HCT116 (cell line): ENCODE results near the gene CCDC39. TPM values are rescaled to one million over a fixed set of nuclear protein-coding genes. Genes with fewer than 3 reads are reported as not detected.

Experiments used
- ATAC-seq: fragments of 200-7000 bp; cut with Tn5 transposase; 2 replicates; pipeline ENCODE4 v1.9.1; 2020; ENCODE audit warnings: mild to moderate bottlenecking, moderate library complexity
- BruUV-seq: library from RNA; stranded (reverse); fragments of 400-500 nt; replicated peaks from 2 replicates; lab custom pipeline; 2021; lab: Mats Ljungman, UMichigan
- CTCF ChIA-PET: fragments of 300-600 bp; sonication (Branson Sonifier 250); formaldehyde crosslinking; loops from one replicate; lab custom pipeline; 2021; ENCODE audit warnings: antibody characterized with exemption; lab: Charles Lee
- POLR2A ChIA-PET: fragments of 300-600, 350-600 bp; sonication (Branson Sonifier 250); formaldehyde crosslinking; loops from one replicate; lab custom pipeline; 2021; ENCODE audit warnings: antibody characterized with exemption; lab: Charles Lee
- RAD21 ChIA-PET, 2 experiments: fragments of 300-600 bp; sonication (Branson Sonifier 250); formaldehyde crosslinking; loops; one replicate each; lab custom pipeline; 2023; ENCODE audit warnings: low total read pairs in 2 of 2; ENCODE audit not compliant: uncharacterized antibody in 2 of 2, unreplicated experiment in 2 of 2, low non-redundant PET in 1 of 2; lab: Charles Lee
- DNase-seq: peaks from one replicate; pipeline ENCODE4 v3.0.0-alpha.2; 2010; ENCODE audit warnings: low read depth, low spot score
- H2AFZ ChIP-seq: fragments of 200-600 bp; shearing (Covaris generic), sonication (generic); 2 replicates; pipeline ENCODE4 v1.6.1; 2017; ENCODE audit warnings: low read depth, mixed run types, mixed read lengths, antibody characterized with exemption, low read length; ENCODE audit not compliant: poor library complexity, severe bottlenecking
- H3K27ac ChIP-seq: 2 replicates; pipeline ENCODE4 v1.5.1; 2012; ENCODE audit warnings: low read depth, low read length
- H3K27me3 ChIP-seq: fragments of 200-600 bp; sonication (generic); 2 replicates; pipeline ENCODE4 v1.6.1; 2016; ENCODE audit warnings: mixed run types, low read length, mixed read lengths; ENCODE audit not compliant: insufficient read depth
- H3K36me3 ChIP-seq, 2 experiments: fragments of 200-500 bp in 1 of 2; fragments of 200-600 bp in 1 of 2; sonication (Bioruptor generic) in 1 of 2; sonication (generic) in 1 of 2; 2 replicates each; pipeline versions ENCODE4 v1.5.1 to v1.6.1; 2014 to 2016; ENCODE audit warnings: low read length in 2 of 2, inconsistent platforms in 1 of 2, mixed read lengths in 1 of 2, mixed run types in 1 of 2; ENCODE audit not compliant: insufficient read depth in 2 of 2, control insufficient read depth in 1 of 2
- H3K4me1 ChIP-seq, 2 experiments: fragments of 200-600 bp in 1 of 2; sonication (generic) in 1 of 2; 2 replicates each; pipeline versions ENCODE4 v1.5.1 to v1.6.1; 2012 to 2017; ENCODE audit warnings: low read length in 2 of 2, inconsistent platforms in 1 of 2, mild to moderate bottlenecking in 1 of 2, mixed read lengths in 1 of 2, mixed run types in 1 of 2, moderate library complexity in 1 of 2; ENCODE audit not compliant: insufficient read depth in 2 of 2, control insufficient read depth in 1 of 2
- H3K4me2 ChIP-seq: fragments of 200-600 bp; sonication (generic); 2 replicates; pipeline ENCODE4 v1.6.1; 2017; ENCODE audit warnings: mixed run types, low read length, mixed read lengths
- H3K4me3 ChIP-seq, 2 experiments: fragments of 200-600 bp in 1 of 2; sonication (generic) in 1 of 2; replicated peaks in 1 of 2; 2 replicates each; pipeline ENCODE4 v1.5.1; 2011 to 2016; ENCODE audit warnings: low read length in 2 of 2, control low read depth in 1 of 2, low read depth in 1 of 2, mild to moderate bottlenecking in 1 of 2, mixed read lengths in 1 of 2, mixed run types in 1 of 2
- H3K79me2 ChIP-seq: fragments of 200-600 bp; sonication (generic); 2 replicates; pipeline ENCODE4 v1.6.1; 2017; ENCODE audit warnings: mild to moderate bottlenecking, mixed run types, low read length, moderate library complexity, mixed read lengths; ENCODE audit not compliant: insufficient read depth
- H3K9ac ChIP-seq: fragments of 200-600 bp; sonication (generic); 2 replicates; pipeline ENCODE4 v1.6.1; 2016; ENCODE audit warnings: low read length, mixed read lengths
- H3K9me2 ChIP-seq: fragments of 200-600 bp; sonication (generic), shearing (Covaris generic); 2 replicates; pipeline ENCODE4 v1.6.1; 2017; ENCODE audit warnings: mixed run types, mild to moderate bottlenecking, moderate library complexity; ENCODE audit not compliant: insufficient read depth
- H3K9me3 ChIP-seq, 2 experiments: fragments of 200-500 bp in 1 of 2; fragments of 200-600 bp in 1 of 2; sonication (Bioruptor generic) in 1 of 2; sonication (generic) in 1 of 2; 2 replicates each; pipeline ENCODE4 v1.6.1; 2014 to 2017; ENCODE audit warnings: low read length in 2 of 2, mixed read lengths in 2 of 2, inconsistent platforms in 1 of 2, low read depth in 1 of 2, mild to moderate bottlenecking in 1 of 2, mixed run types in 1 of 2, moderate library complexity in 1 of 2; ENCODE audit not compliant: control insufficient read depth in 1 of 2, insufficient read depth in 1 of 2
- H4K20me1 ChIP-seq: fragments of 200-600 bp; sonication (generic), shearing (Covaris generic); 2 replicates; pipeline ENCODE4 v1.6.1; 2017; ENCODE audit warnings: mixed run types, mild to moderate bottlenecking, moderate library complexity; ENCODE audit not compliant: insufficient read depth
- CBX3 ChIP-seq: IDR thresholded peaks from 2 replicates; pipeline ENCODE4 v1.6.1; 2012; ENCODE audit warnings: low read depth
- CEBPB ChIP-seq: IDR thresholded peaks from 2 replicates; pipeline ENCODE4 v1.6.1; 2012; ENCODE audit warnings: low read depth
- EGR1 ChIP-seq: IDR thresholded peaks from 2 replicates; pipeline ENCODE4 v1.6.1; 2012; ENCODE audit warnings: low read depth
- ELF1 ChIP-seq: IDR thresholded peaks from 2 replicates; pipeline ENCODE4 v1.6.1; 2012; ENCODE audit warnings: low read depth, borderline replicate concordance
- EZH2 ChIP-seq: fragments of 200-600 bp; sonication (generic); IDR thresholded peaks from 2 replicates; pipeline ENCODE4 v1.6.1; 2017; ENCODE audit warnings: antibody characterized with exemption, mixed run types
- FOSL1 ChIP-seq: IDR thresholded peaks from 2 replicates; pipeline ENCODE4 v1.6.1; 2012; ENCODE audit warnings: low read depth
- REST ChIP-seq: IDR thresholded peaks from 2 replicates; pipeline ENCODE4 v1.6.1; 2012; ENCODE audit warnings: low read depth
- SIN3A ChIP-seq: IDR thresholded peaks from 2 replicates; pipeline ENCODE4 v1.6.1; 2012; ENCODE audit warnings: low read depth
- SP1 ChIP-seq: IDR thresholded peaks from 2 replicates; pipeline ENCODE4 v1.6.1; 2012; ENCODE audit warnings: low read depth
- SRF ChIP-seq: IDR thresholded peaks from 2 replicates; pipeline ENCODE4 v1.6.1; 2012; ENCODE audit warnings: low read depth
- TCF7L2 ChIP-seq: IDR thresholded peaks from 2 replicates; pipeline ENCODE4 v1.7.0; 2011; ENCODE audit warnings: borderline replicate concordance, inconsistent platforms; ENCODE audit not compliant: insufficient read depth, insufficient read length; ENCODE audit errors: extremely low read depth
- YY1 ChIP-seq: IDR thresholded peaks from 2 replicates; pipeline ENCODE4 v1.6.1; 2011; ENCODE audit warnings: low read length, low read depth, moderate library complexity, mild to moderate bottlenecking; ENCODE audit not compliant: insufficient replicate concordance; ENCODE audit errors: extremely low read depth
- intact Hi-C: fragments of 100-400 bp; cut with micrococcal nuclease; formaldehyde crosslinking; loops from 2 replicates; pipeline ENCODE4 v1.10.0; 2022
- total RNA-seq: library from RNA; stranded (reverse); gene quantifications from one replicate; pipeline ENCODE4 v1.2.1, GENCODE V29; 2021; ENCODE audit not compliant: unreplicated experiment
- TF ChIP-seq, protein P1 (sequence below): IDR thresholded peaks from 2 replicates; pipeline ENCODE4 v1.6.1; 2011; ENCODE audit warnings: mild to moderate bottlenecking, low read length, moderate library complexity; ENCODE audit not compliant: insufficient replicate concordance; ENCODE audit errors: extremely low read depth
- TF ChIP-seq, protein P2 (sequence below): IDR thresholded peaks from 2 replicates; pipeline ENCODE4 v1.6.1; 2012

Gene CCDC39
- total RNA-seq, 1 experiment from 2014 or later: not detected

DNA sequence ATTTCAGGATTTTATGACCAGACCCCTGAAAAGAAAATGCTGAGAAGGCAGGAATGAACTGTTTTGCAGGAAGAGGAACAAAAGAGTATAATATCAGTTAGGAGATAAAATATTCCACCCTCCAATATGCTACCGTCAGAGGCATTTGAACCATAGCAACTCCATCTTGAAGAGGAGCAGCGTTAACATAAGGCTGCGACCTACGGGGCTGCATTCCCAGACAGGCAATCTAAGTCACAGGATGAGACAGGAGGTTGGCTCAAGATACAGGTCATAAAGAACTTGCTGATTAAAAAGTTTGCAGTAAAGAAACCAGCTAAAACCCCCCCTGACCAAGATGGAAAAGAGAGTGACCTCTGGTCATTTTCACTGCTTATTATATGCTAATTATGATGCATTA, 22.9 kb downstream of the CCDC39 start:
- no peak for DNase-seq
- intact Hi-C loops: no loop called here
- Histone ChIP-seq H3K4me3 (no peak overlapping the region), H3K79me2 (no peaks in the 10 kb centered on the region), H4K20me1 (no peaks in the 10 kb centered on the region), H2AFZ (no peak overlapping the region)
- POLR2A ChIA-PET: no interaction called here
- TF ChIP-seq EGR1 (no peak), REST (no peak), EZH2 (no peak), SIN3A (no peak), CBX3 (no peak), TCF7L2 (no peak), FOSL1 (no peak), ELF1 (no peak), YY1 (no peak), SRF (no peak), SP1 (no peak), CEBPB (no peak)
- TF ChIP-seq, protein P1, sequence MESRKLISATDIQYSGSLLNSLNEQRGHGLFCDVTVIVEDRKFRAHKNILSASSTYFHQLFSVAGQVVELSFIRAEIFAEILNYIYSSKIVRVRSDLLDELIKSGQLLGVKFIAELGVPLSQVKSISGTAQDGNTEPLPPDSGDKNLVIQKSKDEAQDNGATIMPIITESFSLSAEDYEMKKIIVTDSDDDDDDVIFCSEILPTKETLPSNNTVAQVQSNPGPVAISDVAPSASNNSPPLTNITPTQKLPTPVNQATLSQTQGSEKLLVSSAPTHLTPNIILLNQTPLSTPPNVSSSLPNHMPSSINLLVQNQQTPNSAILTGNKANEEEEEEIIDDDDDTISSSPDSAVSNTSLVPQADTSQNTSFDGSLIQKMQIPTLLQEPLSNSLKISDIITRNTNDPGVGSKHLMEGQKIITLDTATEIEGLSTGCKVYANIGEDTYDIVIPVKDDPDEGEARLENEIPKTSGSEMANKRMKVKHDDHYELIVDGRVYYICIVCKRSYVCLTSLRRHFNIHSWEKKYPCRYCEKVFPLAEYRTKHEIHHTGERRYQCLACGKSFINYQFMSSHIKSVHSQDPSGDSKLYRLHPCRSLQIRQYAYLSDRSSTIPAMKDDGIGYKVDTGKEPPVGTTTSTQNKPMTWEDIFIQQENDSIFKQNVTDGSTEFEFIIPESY: no peak
- TF ChIP-seq, protein P2, sequence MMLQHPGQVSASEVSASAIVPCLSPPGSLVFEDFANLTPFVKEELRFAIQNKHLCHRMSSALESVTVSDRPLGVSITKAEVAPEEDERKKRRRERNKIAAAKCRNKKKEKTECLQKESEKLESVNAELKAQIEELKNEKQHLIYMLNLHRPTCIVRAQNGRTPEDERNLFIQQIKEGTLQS: no peak
- TF ChIP-seq, all 23 proteins: peak for 0
- Histone ChIP-seq H3K9me3 (no peaks in the 10 kb centered on the region), H3K9ac (no peak overlapping the region), H3K36me3 (no peaks in the 10 kb centered on the region), H3K4me1 (no peaks in the 10 kb centered on the region), H3K27me3 (0 out of 2 replicates have a peak, but pooled peaks cover 16% of the 10 kb centered on the region), H3K9me2 (no peaks in the 10 kb centered on the region), H3K4me2 (no peak overlapping the region), H3K27ac (no peak overlapping the region)
- ChIA-PET CTCF (no interaction called here), RAD21 (no interaction called here)
- BruUV-seq: no TSS peak
- no peak for ATAC-seq
